Tibial artery (tissue), 4 donors: ENCODE results near the gene TSPAN7.

Source experiments
- DNase-seq, 2 donors: peaks; one replicate each; pipeline ENCODE4 v3.0.0-alpha.2; 2019
- H3K27ac ChIP-seq, 2 donors: fragments of 200-600 bp; sonication (generic) in 1 of 2; 1 replicate in 1 of 2; 2 replicates in 1 of 2; pipeline ENCODE4 v1.5.1; 2018 to 2019; ENCODE audit warnings: mild to moderate bottlenecking in 1 of 2
- H3K27me3 ChIP-seq, 2 donors: fragments of 200-600 bp; sonication (generic) in 1 of 2; one replicate each; pipeline versions ENCODE4 v1.5.1 to v1.6.0; 2016 to 2019
- H3K36me3 ChIP-seq, 3 donors: fragments of 200-600 bp; sonication (generic) in 2 of 3; one replicate each; pipeline ENCODE4 v1.5.1; 2016 to 2019; ENCODE audit warnings: mild to moderate bottlenecking in 2 of 3
- H3K4me1 ChIP-seq, 4 donors: fragments of 200-600 bp; sonication (generic) in 2 of 4; 1 replicate in 3 of 4; 2 replicates in 1 of 4; pipeline ENCODE4 v1.5.1; 2016 to 2019
- H3K4me3 ChIP-seq, 2 donors: fragments of 200-600 bp; sonication (generic) in 1 of 2; 1 replicate in 1 of 2; 2 replicates in 1 of 2; pipeline ENCODE4 v1.5.1; 2018 to 2019; ENCODE audit warnings: mild to moderate bottlenecking in 2 of 2
- H3K9me3 ChIP-seq, 3 donors: fragments of 200-600 bp; sonication (generic) in 1 of 3; one replicate each; pipeline ENCODE4 v1.5.1; 2016 to 2019
- intact Hi-C: fragments of 100-400 bp; cut with DNase I; formaldehyde crosslinking; loops from one replicate; pipeline ENCODE4 v1.15.0; 2023; ENCODE audit warnings: low total_unique reads
- TF ChIP-seq, protein P1 (sequence below), 2 experiments: fragments of 200-600 bp in 1 of 2; fragments of 450-650 bp in 1 of 2; IDR thresholded peaks; one replicate each; pipeline ENCODE4 v1.5.1; 2017 to 2019; ENCODE audit warnings: antibody characterized with exemption in 2 of 2, mild to moderate bottlenecking in 1 of 2, moderate library complexity in 1 of 2

The TSPAN7 gene

DNA sequence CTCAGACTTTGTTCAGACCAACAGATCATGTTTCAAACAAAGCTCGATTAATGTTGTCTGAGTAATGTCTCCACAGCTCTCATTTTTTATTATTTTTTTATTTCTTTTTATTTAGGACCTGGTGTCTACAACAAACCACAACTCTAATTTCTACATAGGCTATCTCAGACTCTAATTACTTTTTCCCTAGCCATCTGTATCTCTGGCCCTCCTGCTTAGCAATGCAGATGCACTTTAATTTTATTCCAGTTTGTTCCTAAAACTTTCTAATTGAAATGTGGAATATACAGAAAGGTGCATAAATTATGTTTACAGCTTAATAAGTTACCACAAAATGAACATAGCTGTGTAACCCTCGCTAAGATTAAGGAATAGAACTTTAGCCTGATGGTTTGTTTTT lies 120.8 kb downstream of the TSPAN7 start:
- intact Hi-C loops: no loop called here
- no peak overlapping the region for H3K4me3 ChIP-seq
- no peak overlapping the region for H3K27ac ChIP-seq
- H3K4me1 ChIP-seq: no peaks in the 10 kb centered on the region
- TF ChIP-seq, protein P1, sequence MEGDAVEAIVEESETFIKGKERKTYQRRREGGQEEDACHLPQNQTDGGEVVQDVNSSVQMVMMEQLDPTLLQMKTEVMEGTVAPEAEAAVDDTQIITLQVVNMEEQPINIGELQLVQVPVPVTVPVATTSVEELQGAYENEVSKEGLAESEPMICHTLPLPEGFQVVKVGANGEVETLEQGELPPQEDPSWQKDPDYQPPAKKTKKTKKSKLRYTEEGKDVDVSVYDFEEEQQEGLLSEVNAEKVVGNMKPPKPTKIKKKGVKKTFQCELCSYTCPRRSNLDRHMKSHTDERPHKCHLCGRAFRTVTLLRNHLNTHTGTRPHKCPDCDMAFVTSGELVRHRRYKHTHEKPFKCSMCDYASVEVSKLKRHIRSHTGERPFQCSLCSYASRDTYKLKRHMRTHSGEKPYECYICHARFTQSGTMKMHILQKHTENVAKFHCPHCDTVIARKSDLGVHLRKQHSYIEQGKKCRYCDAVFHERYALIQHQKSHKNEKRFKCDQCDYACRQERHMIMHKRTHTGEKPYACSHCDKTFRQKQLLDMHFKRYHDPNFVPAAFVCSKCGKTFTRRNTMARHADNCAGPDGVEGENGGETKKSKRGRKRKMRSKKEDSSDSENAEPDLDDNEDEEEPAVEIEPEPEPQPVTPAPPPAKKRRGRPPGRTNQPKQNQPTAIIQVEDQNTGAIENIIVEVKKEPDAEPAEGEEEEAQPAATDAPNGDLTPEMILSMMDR (IDR thresholded peaks at IDR 0.05): no peak
- no peaks in the 10 kb centered on the region for H3K36me3 ChIP-seq
- no peaks in the 10 kb centered on the region for H3K27me3 ChIP-seq
- H3K9me3 ChIP-seq: no peaks in the 10 kb centered on the region
- DNase-seq: no peak

DNA sequence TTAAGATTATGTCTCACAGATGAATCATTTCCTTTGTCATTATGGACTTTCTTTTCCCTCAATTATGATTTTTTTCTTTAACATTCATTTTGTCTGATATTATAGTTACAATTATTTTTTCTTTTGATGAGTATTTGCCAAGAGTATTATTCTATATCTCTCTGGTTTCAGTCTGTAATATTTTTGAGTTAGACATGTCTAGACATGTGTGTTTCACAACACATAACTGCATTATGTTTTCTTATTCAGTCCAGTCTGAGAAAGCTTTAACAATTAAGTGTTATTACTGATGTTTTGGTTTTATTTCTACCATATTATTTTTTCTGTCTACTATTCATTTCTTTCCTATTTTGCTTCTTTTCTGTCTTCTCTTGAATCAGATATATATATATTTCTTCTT lies 131.6 kb downstream of the TSPAN7 start:
- DNase-seq: no peak
- H3K27me3 ChIP-seq: no peaks in the 10 kb centered on the region
- TF ChIP-seq, protein P1 (IDR thresholded peaks at IDR 0.05): no peak

DNA sequence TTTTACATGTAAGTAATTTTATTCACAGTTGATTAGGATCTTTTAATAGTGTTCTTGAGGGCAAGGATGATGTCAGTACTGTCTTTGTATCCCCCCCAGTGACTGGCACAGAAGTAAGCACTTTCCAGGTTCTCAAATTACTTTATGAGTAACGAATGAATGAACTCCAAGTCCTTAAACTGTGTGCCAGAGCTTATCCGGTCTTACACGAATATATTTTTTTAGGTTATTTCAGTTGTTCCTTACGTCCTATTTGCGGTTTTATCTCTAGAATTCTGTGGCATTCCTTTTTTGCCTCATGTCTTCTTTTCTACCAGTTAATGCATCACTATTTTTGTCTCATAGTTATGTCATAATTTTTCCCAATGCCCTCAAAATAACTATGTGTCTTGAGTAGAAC lies 133.1 kb downstream of the TSPAN7 start:
- no peak for DNase-seq

More for the DNA sequence above, 131.6 kb downstream of the TSPAN7 start:
- intact Hi-C loops: no loop called here
- Histone ChIP-seq H3K27ac (no peak overlapping the region), H3K4me1 (no peaks in the 10 kb centered on the region), H3K36me3 (no peaks in the 10 kb centered on the region), H3K9me3 (no peaks in the 10 kb centered on the region), H3K4me3 (no peak overlapping the region)

DNA sequence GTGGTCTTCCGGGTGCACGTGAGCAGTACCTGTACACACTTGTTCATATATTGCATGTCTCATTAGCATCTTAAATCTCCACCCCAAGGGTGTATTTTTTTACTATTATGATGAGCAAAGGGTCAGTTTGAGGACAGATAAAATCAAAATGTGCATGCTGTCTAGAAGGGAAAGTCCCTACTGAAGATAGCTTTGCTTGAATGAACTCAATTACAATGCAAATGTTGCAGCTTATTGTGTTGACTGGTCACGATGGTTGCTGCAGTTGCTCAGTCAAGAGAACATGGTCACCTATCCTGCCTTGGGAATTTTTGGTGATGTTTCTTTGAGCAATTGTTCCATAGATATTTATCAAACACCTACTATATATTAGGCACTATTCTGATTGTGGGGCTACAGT lies 136.1 kb downstream of the TSPAN7 start:
- TF ChIP-seq, protein P1 (IDR thresholded peaks at IDR 0.05): no peak
- H3K4me1 ChIP-seq: no peaks in the 10 kb centered on the region

More for the DNA sequence above, 133.1 kb downstream of the TSPAN7 start:
- H3K36me3 ChIP-seq: no peaks in the 10 kb centered on the region
- TF ChIP-seq, protein P1 (IDR thresholded peaks at IDR 0.05): no peak
- no peak overlapping the region for H3K27ac ChIP-seq
- no peak overlapping the region for H3K4me3 ChIP-seq
- intact Hi-C loops: no loop called here
- no peaks in the 10 kb centered on the region for H3K9me3 ChIP-seq
- H3K27me3 ChIP-seq: no peaks in the 10 kb centered on the region
- no peaks in the 10 kb centered on the region for H3K4me1 ChIP-seq

DNA sequence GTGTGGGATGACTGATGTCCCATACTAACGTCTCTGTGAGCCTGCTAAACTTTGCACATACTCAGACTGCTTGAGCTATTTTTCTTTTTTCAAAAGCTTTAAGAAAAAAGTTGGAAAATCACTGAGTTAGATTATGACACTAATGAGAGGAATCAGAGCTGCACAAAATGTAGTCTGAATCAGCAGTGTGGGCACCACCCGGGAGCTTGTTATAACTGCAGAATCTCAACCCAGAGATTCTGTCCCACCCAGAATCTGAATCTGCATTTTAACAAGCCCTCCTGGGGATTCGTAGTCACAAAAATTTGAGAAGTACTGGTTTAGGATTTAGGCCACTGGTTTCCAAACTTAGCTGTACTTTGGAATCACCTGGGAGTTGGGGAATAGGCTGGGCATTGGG lies 137.8 kb downstream of the TSPAN7 start:
- Histone ChIP-seq H3K4me1 (no peaks in the 10 kb centered on the region), H3K27ac (no peak overlapping the region), H3K4me3 (no peak overlapping the region), H3K36me3 (no peaks in the 10 kb centered on the region), H3K9me3 (no peaks in the 10 kb centered on the region), H3K27me3 (no peaks in the 10 kb centered on the region)
- TF ChIP-seq, protein P1 (IDR thresholded peaks at IDR 0.05): no peak
- no peak for DNase-seq
- intact Hi-C loops: no loop called here

More for the DNA sequence above, 136.1 kb downstream of the TSPAN7 start:
- Histone ChIP-seq H3K36me3 (no peaks in the 10 kb centered on the region), H3K27ac (no peak overlapping the region), H3K27me3 (no peaks in the 10 kb centered on the region), H3K9me3 (no peaks in the 10 kb centered on the region), H3K4me3 (no peak overlapping the region)
- intact Hi-C loops: no loop called here
- DNase-seq: no peak

DNA sequence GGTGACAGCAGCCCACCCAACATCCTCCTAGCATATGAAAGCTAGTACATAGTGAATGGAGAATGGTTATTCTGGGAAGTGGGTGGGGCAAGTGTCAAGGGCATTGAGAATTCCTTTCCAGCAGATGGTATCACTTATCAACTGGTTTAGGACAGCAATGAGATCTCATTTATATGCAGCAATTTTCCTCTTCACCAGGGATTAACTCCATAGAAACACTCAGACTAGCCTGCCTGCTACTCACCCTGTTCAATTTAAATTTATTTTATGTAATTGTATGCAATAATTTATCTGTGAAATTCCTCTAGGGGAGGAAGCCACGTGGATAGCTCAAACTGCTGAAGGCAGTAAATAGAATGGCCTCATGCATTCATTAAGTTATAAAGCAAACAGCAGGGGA lies 138.4 kb downstream of the TSPAN7 start:
- Histone ChIP-seq H3K9me3 (no peaks in the 10 kb centered on the region), H3K27ac (no peak overlapping the region), H3K27me3 (no peaks in the 10 kb centered on the region), H3K4me1 (no peaks in the 10 kb centered on the region), H3K4me3 (no peak overlapping the region), H3K36me3 (no peaks in the 10 kb centered on the region)
- intact Hi-C loops: no loop called here
- no peak for DNase-seq
- TF ChIP-seq, protein P1 (IDR thresholded peaks at IDR 0.05): no peak
